Stimulated activated CD4-positive, alpha-beta T cell treated with anti-CD3 and anti-CD28 coated beads, Interleukin-15, amount 100 ng/mL, for 24 hours (primary cell): ENCODE measurements around the gene PLRG1.
"Not testable (repeated sequence)": the region's sequence is repeated elsewhere in the genome, so short reads cannot be mapped to it uniquely, and the experiment has no call there.

ENCODE experiments used
- DNase-seq: peaks from one replicate; pipeline ENCODE4 v3.0.0-alpha.2; 2020

Gene PLRG1

DNA sequence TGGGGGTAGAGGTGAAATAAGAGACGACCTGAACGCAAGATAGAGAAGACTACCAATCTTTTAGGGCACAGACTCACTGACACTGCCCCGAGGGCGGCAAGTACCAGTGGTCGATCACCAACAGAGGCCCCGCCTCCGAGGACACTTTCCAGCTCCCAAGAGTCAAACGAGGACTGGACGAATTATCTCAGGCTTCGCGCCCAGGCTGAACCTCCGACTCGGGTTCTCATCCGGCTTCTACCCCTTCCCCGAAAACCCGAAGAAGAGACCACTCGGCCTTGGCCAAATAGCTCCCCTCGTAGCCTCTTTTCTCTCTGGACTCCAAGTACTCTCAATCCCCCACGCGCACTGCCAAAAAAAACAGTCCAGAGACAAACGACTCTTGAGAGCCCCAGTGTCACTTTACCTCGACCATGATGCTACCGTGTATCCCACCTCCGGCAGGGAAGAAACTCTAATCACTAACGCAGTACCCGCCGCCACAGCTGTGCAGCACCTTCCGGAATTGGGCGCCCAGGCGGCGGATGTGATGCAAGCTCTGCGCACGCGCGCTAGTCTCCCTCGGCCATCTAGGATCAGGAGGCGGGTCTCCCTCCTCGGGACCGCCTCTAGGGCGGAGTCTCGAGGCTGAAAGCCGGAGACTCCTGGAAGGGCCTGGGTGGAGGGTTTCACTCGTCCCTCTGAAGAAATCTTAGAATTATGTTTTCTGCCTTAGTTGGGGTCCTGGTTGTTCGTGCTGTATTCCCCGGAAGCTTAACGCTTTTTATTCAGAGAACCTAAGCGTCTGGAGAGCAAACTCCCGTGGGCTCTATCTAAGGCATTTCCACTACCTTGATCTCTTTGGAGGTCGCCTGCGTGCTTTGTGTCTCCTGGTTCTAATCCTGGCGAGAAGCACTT is at the start of gene PLRG1:
Gene PLRG1, minus strand, starts transcription at position 507 of the 897 bp plus-strand sequence. Its CDS starts 92 bp downstream, at position 415.
- peak; percentile 96 for DNase-seq

DNA sequence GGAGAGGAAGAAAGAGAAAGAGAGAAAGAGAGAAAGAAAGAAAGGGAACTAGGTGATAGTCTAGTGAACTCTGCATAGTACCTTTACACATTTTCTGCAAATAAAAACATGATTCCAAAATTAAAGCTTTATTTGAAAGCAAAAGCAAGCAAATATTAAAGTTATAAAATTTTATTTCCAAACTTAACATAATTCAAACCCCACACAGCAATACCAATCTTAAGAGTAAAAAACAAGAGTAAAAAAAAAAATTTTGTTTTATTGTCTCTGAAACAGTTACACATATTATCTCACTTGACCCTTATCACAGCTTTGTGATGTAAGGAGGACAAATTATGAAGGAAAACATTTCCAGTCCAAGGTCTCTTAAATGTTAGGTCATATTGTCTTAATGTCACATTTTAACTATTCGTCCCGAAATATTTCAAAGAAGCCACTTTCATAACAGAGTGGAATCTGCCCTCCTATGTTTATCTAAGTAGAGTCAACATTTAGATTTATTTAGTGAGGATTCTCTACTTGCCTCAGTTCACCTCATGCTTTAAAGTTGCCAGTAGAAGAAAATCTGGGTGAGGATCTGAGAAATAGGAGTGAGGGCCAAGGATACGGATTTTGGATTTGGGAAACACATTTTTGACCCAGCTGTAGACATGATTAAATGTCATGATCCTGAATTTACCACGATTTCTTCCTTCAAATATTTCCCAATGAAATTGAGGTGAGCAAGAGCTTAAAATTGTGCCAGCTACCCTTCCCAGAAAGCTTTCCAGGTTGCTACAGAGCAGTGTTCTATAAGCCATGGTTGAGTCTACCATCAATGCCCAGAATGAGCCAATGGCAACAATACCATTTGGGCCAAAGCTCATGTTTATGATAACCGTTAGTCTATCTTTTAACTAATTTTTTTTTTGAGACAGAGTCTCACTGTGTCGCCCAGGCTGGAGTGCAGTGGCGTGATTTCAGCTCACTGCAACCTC is 47.9 kb upstream of the PLRG1 start:
- DNase-seq = no peak

DNA sequence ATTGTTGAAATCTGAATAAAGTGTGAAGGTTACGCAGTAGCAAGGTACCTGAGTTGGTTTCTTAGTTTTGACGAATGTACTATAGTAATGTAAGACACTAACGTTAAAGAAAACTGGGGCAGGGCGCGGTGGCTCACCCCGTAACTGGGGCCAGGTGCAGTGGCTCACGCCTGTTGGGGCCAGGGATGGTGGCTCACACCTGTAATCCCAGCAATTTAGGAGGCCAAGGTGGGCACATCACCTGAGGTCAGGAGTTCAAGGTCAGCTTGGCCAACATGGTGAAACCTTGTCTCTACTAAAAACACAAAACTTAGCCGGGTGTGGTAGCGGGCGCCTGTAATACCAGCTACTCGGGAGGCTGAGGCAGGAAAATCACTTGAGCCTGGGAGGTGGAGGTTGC is 47.1 kb upstream of the PLRG1 start:
- not testable (repeated sequence) for DNase-seq

DNA sequence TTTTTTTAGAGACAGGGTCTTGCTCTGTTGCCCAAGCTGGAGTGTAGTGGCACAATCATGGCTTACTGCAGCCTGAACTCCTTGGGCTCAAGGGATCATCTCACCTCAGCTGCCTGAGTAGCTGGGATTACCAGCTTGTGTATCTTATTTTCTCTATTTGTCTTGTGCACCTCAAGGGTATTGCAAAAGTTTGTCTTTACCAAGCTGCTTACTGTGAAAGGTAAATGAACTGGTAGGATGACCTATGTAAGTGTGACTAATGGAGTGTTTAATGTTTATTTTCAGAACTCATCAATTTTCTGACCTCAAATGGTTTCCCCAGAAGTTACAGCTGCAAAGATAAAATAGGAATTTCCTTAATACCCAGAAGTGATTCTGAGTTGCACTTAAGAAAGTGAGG is 45.6 kb upstream of the PLRG1 start:
- no peak for DNase-seq

DNA sequence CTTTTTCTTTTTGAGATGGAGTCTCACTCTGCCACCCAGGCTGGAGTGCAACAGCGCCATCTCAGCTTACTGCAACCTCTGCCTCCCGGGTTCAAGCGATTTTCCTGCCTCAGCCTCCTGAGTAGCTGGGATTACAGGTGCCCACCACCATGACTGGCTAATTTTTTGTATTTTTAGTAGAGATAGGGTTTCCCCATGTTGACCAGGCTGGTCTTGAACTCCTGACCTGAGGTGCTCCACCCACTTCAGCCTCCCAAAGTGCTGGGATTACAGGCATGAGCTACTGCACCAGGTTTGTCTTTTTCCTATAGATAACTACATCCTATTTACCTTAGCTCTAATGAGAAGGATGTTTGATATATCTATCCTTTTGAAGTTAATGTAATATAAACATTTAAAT is 44.1 kb upstream of the PLRG1 start:
- DNase-seq = not testable (repeated sequence)

DNA sequence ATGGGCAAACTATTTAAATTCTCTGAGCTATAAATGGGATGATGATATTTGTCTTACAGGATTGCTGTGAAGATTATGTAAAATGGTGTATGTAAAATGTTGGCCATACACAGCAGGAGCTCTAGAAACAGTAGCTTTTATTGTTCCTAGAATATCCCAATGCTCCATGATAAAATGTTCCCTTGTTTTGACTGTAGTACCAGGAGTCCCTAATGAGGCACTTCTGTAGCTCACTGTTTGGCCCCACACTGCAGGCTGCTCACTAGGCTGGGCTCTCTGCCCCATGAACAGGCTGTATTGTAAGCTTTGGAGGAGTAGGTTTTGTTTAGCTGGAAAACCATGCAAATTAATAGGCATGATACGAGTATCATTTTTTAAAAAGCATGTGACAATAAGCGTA is 43.7 kb upstream of the PLRG1 start:
- no peak for DNase-seq

DNA sequence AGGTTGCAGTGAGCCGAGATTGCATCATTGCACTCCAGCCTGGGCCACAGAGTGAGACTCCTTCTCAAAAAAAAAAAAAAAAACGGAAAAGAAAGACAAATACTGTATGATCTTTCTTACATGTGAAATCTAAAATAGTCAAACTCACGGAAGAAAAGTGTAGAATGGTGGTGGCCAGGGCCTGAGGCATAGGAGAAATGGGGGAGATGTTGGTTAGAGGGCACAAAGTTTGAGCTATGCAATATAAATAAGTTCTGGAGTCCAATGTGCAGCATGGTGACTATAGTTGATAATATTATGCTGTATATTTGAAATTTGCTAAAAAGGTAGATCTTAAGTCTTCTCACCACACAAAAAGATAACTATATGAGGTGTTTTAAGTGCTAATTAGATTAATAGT is 41.7 kb upstream of the PLRG1 start:
- DNase-seq = no peak

DNA sequence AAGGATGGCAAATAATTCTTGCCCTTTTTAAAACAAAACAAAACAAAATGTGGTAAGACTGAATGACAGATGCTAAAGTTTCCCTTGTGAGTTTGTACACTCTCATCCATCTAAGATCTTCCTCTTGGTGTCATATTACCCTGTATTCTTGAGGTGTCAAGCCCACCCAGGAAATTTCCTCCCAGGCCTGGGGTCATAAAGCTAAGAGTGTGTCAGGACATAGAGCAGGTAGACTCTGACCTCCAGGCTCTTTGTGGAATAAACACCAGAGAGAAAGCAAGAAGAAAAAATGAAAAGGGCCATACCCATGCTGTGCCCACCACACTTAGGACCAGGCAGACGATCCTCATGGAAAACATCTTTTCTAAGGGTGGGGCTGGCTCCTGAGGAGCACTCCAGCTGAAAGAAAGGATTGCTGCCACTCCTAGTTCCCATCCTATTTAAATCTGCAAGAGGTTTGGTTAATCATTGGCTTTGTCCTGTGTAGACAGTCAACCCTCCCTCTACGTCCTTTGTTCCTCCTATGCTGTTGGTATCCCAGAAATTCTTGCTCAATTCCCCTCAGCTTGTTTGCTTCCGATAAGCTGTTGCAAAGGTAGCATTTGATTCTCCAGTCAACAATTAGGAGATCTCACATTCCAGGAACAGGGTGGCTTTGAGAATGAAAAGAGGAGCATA is 40.3 kb upstream of the PLRG1 start, which contains the start of gene FGA:
Gene FGA, minus strand, starts transcription at position 414 of the 678 bp plus-strand sequence. Its CDS starts 55 bp downstream, at position 359.
- no peak for DNase-seq

DNA sequence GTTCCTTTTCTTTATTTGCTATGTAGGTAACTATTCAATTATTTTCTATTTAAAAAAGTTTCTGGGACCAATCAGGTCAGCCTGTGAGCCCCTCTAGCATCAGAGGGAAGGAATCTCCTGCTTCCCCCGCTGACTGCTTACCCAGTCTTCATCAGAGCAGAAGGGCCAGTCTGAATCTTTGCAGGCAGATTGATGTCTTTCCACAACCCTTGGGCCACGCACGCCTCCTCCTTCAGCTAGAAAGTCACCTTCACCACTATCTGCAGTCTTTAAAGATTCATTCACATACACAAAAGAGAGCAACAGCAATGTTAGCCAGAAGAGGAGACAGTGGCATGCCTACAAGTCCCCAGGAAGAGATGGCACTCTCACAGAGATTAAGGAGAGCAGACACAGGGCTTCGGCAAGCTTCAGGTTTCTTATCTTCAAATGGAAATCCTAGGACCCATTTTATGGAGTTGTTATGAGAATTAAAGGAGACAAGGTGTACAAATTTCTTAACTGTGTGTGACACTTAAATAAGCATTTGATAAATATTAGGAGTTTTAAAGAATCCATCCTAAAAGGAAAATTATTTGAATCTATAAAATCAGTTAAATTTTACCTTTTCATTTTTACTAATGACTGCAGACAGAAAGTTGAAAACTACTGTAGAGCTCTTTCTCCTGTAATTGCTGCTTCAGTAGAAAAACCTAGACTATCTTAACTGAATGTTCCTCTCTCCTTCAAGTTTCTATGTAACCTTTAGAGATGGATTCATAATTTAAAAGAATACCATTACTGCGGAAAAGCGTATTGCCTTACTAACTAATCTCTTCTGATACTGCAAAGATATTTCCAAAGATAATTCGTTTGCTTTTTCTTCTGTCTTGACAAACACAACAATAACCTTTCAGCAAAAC is 39.3 kb upstream of the PLRG1 start:
- DNase-seq = no peak

DNA sequence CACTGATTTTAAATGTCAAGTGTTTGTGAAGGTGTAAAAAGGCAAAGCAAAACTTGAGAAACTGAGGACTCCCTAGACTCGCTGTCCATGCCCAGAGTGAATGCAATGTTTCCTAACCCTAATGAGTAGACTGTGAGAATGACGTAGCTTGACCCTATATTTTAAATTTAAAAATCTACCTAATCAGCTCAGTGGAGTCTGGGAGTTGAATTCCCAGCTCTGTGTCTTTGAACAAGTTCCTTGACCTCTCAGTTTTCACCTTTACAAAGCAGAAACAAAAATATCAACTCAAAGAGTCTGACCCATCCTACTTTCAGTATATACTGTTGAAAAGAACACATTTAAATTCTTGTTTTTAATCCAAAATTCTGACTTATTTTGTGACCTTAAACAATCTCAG is 38.0 kb upstream of the PLRG1 start:
- no peak for DNase-seq

DNA sequence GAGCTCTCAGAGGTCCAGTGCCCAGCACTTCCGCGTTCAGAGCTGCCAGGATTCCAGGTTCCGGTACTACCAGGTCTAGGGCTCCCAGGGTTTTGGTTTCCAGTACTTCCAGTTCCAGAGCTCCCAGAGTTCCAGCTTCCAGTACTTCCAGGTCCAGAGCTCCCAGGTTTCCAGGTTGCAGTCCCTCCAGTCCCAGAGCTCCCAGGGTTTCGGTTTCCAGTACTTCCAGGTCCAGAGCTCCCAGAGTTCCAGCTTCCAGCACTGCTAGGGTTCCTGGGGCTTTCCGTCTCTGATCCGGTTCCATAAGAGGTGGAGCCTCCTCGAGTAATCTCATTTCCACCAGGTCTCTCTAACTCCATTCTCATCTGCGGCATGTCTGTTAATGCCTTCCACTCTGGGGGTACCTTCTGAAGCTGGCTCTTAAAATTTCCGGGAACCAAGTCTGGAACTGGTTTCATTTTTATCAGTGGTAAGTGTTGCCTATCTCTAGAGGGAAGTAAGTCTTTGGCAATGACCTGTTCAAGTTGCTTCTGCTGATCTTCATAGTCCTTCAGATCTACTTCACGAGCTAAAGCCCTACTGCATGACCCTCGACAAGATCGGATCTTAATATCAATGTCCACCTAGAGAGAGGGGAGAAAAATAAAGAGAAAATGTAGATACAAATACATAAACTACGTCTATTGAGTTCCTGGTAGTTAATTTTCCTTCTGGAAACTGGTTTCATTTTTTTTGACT is 36.3 kb upstream of the PLRG1 start:
- DNase-seq = no peak

DNA sequence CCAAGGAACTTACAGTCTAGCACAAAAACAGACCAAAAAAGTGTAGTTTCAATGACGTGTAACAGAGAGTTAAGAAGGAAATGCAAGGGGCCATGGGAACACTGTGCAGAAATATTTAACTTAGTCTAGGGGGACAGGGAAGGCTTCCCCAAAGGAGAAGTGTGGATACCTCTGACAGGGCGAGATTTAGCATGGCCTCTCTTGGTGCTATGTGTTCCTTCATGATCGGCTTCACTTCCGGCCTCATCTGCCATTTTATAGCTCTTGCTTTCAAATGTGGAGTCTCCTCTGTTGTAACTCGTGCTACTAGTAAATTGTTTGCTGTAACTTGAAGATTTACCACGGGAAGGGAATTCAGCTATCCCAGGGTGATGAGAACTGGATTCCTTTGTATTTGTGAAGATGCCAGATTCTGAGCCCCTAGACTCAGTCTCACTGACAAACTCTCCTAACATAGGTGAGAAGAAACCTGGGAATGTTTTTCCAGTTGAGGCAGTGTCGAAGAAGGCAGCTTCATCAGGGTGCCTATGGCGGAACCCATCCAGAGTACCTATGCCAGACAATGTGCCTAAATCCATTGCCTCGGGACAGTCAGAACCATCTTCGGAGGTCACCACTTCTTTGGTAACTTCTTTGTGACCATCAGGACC is 35.3 kb upstream of the PLRG1 start:
- no peak for DNase-seq

DNA sequence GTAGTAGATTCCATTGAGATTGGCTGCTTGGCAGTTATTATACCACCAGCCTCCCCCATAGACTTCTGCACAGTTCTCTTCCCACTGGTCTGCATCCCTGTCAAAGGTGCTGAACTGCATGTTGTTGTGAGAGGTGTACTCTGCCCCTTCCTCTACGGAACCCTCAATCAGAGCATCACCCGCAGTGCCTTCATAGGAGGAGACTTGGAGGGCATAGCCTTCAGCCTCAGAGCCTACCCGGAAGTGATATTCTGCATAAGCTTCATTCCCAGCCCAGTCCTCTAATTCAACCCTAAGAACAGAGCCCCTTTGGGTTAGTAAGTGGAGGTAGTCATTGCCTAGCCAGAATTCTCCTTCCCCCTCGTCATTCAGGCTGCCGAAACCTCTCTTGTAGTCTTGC is 34.1 kb upstream of the PLRG1 start:
- no peak for DNase-seq

DNA sequence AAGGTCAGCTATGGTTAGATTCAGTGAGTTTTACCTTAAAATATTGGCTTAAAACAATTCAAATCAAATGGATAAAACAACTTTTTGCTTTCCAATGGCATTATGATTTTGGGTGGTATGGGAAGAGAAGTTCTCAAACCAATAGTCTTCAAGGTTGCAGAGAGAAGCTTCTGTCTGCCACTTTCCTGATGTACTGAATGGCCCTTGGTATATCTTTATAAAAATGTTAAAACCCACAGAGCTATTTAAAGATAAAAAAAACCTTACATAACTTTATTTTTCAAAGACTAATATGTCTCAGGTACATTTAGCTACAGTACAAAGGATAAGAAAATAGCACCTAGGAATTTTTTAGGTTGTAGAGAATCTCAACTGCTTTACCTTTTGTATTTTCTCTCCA is 33.5 kb upstream of the PLRG1 start:
- no peak for DNase-seq

DNA sequence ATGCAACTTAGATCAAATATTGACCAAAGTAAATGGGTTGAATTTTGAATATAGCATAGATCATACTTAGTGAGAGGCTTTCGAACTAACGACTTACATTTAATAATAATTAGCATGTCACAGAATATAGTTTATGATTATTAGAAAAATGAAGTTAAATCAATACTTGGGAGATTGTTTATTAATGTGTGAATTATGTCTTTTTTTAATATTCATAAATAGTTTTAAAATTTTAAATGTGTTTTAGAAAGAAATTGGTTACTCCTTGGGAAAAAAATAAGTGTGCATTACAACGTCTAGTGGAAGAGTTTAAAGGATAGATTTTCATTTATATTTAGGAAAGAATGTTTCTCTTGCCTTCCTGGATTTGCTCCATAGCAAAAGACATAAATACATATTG is 33.0 kb upstream of the PLRG1 start:
- DNase-seq = no peak

DNA sequence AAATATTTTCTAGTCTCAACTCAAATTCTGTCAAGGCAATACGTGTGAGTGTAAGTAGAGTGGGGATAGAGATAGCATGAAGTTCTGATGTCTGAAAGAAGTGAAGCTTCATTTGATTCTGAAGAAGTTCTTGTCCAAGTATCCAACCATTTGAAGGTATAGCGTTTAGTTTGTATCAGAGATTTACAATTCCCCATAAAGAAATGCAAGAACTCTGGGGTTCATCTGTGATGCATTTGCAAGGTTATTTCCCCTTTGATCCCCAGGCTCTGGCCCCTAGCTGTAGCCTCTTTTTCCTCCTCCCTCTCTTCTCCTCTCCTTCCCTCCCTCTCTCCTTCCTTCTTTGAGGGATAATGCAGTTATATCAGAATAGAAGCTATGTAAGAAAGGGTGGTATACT is 32.5 kb upstream of the PLRG1 start:
- no peak for DNase-seq

DNA sequence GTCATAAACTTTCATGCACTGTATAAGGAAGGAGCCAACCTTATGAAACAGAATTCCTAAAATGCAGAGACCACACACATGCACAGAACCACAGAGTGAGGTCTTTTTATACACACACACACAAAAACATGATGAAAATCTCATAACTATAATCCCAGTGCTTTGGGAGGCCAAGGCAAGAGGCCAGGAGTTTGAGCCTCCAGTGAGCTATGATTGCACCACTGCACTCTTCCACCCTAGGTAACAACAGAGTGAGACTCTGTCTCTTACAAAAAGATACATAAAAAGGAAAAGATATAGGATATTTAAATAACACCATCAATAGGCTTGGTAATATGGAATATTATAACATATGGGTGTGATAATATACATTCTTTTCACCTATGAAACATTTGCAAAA is 29.7 kb upstream of the PLRG1 start:
- no peak for DNase-seq

DNA sequence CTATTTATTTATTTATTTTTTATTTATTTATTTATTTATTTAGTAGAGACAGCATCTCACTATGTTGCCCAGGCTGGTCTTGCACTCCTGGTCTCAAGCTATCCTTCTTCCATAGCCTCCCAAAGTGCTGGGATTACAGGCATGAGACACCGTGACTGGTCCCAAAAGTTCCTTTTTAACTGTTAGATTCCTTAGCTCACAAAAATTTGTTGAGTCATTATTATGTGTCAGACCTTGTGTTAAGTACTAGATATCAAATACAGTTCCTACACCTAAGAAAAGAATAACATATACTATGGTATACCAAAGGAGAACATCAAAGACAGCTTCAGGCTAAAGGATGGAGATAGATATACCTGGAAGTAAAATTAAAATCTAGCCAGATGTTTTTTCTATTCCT is 28.7 kb upstream of the PLRG1 start:
- DNase-seq = no peak

DNA sequence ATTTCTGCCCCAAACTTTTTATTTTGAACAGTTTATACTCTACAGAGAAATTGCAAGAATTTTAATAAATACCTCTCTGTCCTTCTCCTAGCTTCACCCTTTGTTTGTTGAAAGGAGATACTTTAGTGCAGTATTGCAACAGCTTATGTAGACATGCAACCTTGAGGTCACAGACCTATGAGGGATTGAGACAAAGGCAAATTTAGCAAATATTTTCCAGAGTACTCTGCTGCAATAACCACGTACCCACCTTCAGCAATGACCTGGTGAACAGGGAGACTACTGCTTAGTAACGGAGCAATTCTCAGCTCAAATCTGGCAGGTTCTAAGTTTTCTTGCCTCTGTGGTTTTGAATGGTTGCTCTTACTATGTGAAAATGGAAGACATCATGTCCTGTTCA is 27.1 kb upstream of the PLRG1 start:
- DNase-seq = no peak

DNA sequence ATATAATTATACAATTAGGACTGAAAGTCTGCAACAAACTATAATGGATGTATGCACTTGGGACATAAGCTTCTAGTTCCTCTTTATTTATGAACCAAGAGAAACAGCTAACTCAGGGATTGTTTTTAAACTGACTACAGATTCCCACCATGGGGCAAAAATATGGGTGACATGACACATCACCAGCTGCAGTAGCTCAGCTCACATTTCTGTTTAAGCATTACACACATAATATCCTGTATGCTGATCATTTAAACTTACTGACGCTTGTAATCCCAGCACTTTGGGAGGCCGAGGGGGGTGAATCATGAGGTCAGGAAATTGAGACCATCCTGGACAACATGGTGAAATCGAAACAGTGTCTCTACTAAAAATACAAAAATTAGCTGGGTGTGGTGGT is 24.1 kb upstream of the PLRG1 start:
- no peak for DNase-seq
